WTC11 (cell line): ENCODE measurements around the gene DEPDC1B. TPM values are rescaled to one million over a fixed set of nuclear protein-coding genes. Genes with fewer than 3 reads are reported as not detected.

Experiments
- ATAC-seq: fragments of 200-7000 bp; cut with Tn5 transposase; 2 replicates; pipeline ENCODE4 v1.10.0; 2021; ENCODE audit warnings: mild to moderate bottlenecking, moderate library complexity
- CTCF ChIA-PET: fragments of 300-600 bp; sonication (Branson Sonifier 250); formaldehyde crosslinking; loops from one replicate; lab custom pipeline; 2021; ENCODE audit warnings: antibody characterized with exemption; lab: Charles Lee
- POLR2A ChIA-PET: fragments of 350-600 bp; sonication (Branson Sonifier 250); formaldehyde crosslinking; loops from one replicate; lab custom pipeline; 2021; ENCODE audit warnings: antibody characterized with exemption; lab: Charles Lee
- DNase-seq: peaks from one replicate; pipeline ENCODE4 v3.0.0; 2021; ENCODE audit warnings: low spot score
- H3K27ac Mint-ChIP-seq: 2 replicates; pipeline ENCODE4 v1.8.0; 2021; ENCODE audit warnings: mixed read lengths
- H3K27me3 Mint-ChIP-seq: 2 replicates; pipeline ENCODE4 v1.8.0; 2021; ENCODE audit warnings: low read depth, mild to moderate bottlenecking, moderate library complexity, mixed read lengths
- H3K36me3 Mint-ChIP-seq: 2 replicates; pipeline ENCODE4 v1.8.0; 2021; ENCODE audit warnings: mixed read lengths
- H3K4me1 Mint-ChIP-seq: 2 replicates; pipeline ENCODE4 v1.8.0; 2022; ENCODE audit warnings: mixed read lengths
- H3K4me3 Mint-ChIP-seq: 2 replicates; pipeline ENCODE4 v1.8.0; 2021; ENCODE audit warnings: mild to moderate bottlenecking, moderate library complexity, mixed read lengths
- H3K9me3 Mint-ChIP-seq: 2 replicates; pipeline ENCODE4 v1.8.0; 2021; ENCODE audit warnings: mixed read lengths
- AFF4 ChIP-seq: sonication (generic); formaldehyde crosslinking; IDR thresholded peaks from 2 replicates; pipeline ENCODE4 v1.8.1; 2023; ENCODE audit warnings: mild to moderate bottlenecking, missing genetic modification reagents, borderline replicate concordance
- CBFB ChIP-seq: sonication (generic); formaldehyde crosslinking; IDR thresholded peaks from 2 replicates; pipeline ENCODE4 v1.8.1; 2022; ENCODE audit warnings: mild to moderate bottlenecking, low read depth, missing genetic modification reagents
- CDX4 ChIP-seq: fragments of 250-450 bp; sonication (Bioruptor Pico); IDR thresholded peaks from 2 replicates; pipeline ENCODE4 v1.9.0; 2021; ENCODE audit warnings: moderate library complexity, mild to moderate bottlenecking, inconsistent platforms, borderline replicate concordance
- CREB1 ChIP-seq: sonication (generic); formaldehyde crosslinking; IDR thresholded peaks from 2 replicates; pipeline ENCODE4 v1.8.0; 2023; ENCODE audit warnings: mild to moderate bottlenecking, missing genetic modification reagents
- GABPB1 ChIP-seq: sonication (generic); formaldehyde crosslinking; IDR thresholded peaks from 2 replicates; pipeline ENCODE4 v1.8.1; 2023; ENCODE audit warnings: mild to moderate bottlenecking, missing genetic modification reagents
- HMGA2 ChIP-seq: fragments of 250-450 bp; sonication (Bioruptor Pico); IDR thresholded peaks from 2 replicates; pipeline ENCODE4 v1.4.0; 2021; ENCODE audit warnings: mild to moderate bottlenecking, moderate library complexity
- IRF2 ChIP-seq: sonication (generic); formaldehyde crosslinking; IDR thresholded peaks from 2 replicates; pipeline ENCODE4 v1.8.0; 2022; ENCODE audit warnings: low read depth, missing genetic modification reagents, borderline replicate concordance
- KAT7 ChIP-seq: sonication (generic); formaldehyde crosslinking; IDR thresholded peaks from 2 replicates; pipeline ENCODE4 v1.8.1; 2023; ENCODE audit warnings: missing genetic modification reagents, mild to moderate bottlenecking, borderline replicate concordance
- PRRX2 ChIP-seq: fragments of 250-450 bp; sonication (Bioruptor Pico); IDR thresholded peaks from 2 replicates; pipeline ENCODE4 v1.8.0; 2021; ENCODE audit warnings: mild to moderate bottlenecking
- RELA ChIP-seq: sonication (generic); formaldehyde crosslinking; IDR thresholded peaks from 2 replicates; pipeline ENCODE4 v1.8.1; 2022; ENCODE audit warnings: missing genetic modification reagents, mild to moderate bottlenecking, borderline replicate concordance
- SMAD3 ChIP-seq: sonication (generic); formaldehyde crosslinking; IDR thresholded peaks from 2 replicates; pipeline ENCODE4 v1.8.0; 2022; ENCODE audit warnings: missing genetic modification reagents, mild to moderate bottlenecking, borderline replicate concordance
- TP53 ChIP-seq: sonication (generic); formaldehyde crosslinking; IDR thresholded peaks from 2 replicates; pipeline ENCODE4 v1.8.1; 2023; ENCODE audit warnings: mild to moderate bottlenecking, missing genetic modification reagents
- ZNF396 ChIP-seq: fragments of 250-450 bp; sonication (Bioruptor Pico); IDR thresholded peaks from 2 replicates; pipeline ENCODE4 v1.8.0; 2021; ENCODE audit warnings: mild to moderate bottlenecking, moderate library complexity, borderline replicate concordance
- total RNA-seq: library from RNA; stranded (reverse); gene quantifications from 3 replicates; pipeline ENCODE4 v1.2.3, GENCODE V29; 2021
- TF ChIP-seq, protein P1 (sequence below): sonication (generic); formaldehyde crosslinking; IDR thresholded peaks from 2 replicates; pipeline ENCODE4 v1.8.1; 2022; ENCODE audit warnings: mild to moderate bottlenecking, missing genetic modification reagents, moderate library complexity, borderline replicate concordance
- TF ChIP-seq, protein P2 (sequence below): sonication (generic); formaldehyde crosslinking; IDR thresholded peaks from 2 replicates; pipeline ENCODE4 v1.8.0; 2023; ENCODE audit warnings: missing genetic modification reagents
- TF ChIP-seq, protein P3 (sequence below): sonication (generic); formaldehyde crosslinking; IDR thresholded peaks from 2 replicates; pipeline ENCODE4 v1.8.0; 2023; ENCODE audit warnings: mild to moderate bottlenecking, missing genetic modification reagents

Gene DEPDC1B
- total RNA-seq, 1 experiment from 2014 or later = 55.1 TPM

DNA sequence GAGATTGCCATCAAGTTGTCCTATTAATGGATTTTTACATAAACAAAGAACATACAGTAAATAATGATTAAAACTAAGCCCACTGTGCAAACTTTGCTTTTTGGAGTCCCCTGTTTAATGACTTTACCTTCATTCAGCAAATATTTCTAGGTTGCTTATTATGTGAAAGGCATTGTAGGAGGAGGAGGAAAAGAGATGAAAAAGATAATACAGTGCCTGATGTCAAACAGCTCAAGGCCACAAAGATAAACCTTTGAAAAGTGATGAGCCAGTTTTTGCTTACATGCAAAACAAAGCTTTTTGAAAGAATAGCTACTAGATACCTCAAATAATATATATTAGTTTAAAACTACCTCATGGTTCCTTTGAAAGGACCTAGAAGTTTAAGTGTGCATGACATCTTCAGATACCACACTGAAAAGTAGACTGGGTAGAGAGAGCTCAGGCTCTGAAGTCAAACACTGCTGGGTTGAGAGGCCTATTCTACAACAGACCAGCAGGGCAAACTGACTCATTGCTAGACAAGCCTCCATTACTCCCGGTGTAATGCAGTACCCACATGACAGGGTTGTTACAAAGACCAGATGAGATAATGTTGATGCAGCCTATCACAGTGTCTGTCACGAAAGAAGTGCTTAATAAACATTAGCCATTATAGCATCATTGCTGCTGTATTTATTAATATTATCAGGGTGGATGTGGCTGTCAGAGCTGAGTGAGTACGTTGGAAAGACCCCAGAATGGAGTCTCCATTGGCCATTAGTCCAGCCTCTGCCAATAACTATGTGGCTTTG lies 11.8 kb downstream of the DEPDC1B start:
- Mint-ChIP-seq H3K27me3 (no peaks in the 10 kb centered on the region), H3K27ac (no peak overlapping the region), H3K36me3 (peaks cover 34% of the 10 kb centered on the region), H3K4me1 (peaks cover 19% of the 10 kb centered on the region), H3K4me3 (no peak overlapping the region), H3K9me3 (0 out of 2 replicates have a peak, but pooled peaks cover 3% of the 10 kb centered on the region)
- CTCF ChIA-PET = interaction anchor here (0.6 to 1.8 kb wide), 13 partner anchors 8 to 372 kb away, joined by 3 to 18 read pairs (median 4); partner anchors contain the start of genes DEPDC1B and ELOVL7
- POLR2A ChIA-PET = interaction anchor here (1.5 kb wide), 1 partner anchor 12 kb away, joined by 6 read pairs; the partner anchor contains the start of gene DEPDC1B
- TF ChIP-seq HMGA2 (CRISPR knock-in tag) = no peak
- TF ChIP-seq ZNF396 (CRISPR knock-in tag) = no peak
- TF ChIP-seq AFF4 (CRISPR knock-in tag) = no peak
- no peak for TF ChIP-seq SMAD3
- no peak for TF ChIP-seq GABPB1 (CRISPR knock-in tag)
- TF ChIP-seq, protein P1, sequence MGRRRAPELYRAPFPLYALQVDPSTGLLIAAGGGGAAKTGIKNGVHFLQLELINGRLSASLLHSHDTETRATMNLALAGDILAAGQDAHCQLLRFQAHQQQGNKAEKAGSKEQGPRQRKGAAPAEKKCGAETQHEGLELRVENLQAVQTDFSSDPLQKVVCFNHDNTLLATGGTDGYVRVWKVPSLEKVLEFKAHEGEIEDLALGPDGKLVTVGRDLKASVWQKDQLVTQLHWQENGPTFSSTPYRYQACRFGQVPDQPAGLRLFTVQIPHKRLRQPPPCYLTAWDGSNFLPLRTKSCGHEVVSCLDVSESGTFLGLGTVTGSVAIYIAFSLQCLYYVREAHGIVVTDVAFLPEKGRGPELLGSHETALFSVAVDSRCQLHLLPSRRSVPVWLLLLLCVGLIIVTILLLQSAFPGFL (CRISPR knock-in tag) = no peak
- TF ChIP-seq TP53 (CRISPR knock-in tag) = no peak
- TF ChIP-seq, protein P2, sequence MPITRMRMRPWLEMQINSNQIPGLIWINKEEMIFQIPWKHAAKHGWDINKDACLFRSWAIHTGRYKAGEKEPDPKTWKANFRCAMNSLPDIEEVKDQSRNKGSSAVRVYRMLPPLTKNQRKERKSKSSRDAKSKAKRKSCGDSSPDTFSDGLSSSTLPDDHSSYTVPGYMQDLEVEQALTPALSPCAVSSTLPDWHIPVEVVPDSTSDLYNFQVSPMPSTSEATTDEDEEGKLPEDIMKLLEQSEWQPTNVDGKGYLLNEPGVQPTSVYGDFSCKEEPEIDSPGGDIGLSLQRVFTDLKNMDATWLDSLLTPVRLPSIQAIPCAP = no peak
- TF ChIP-seq CREB1 = no peak
- no peak for TF ChIP-seq RELA
- TF ChIP-seq CBFB = no peak
- no peak for TF ChIP-seq IRF2 (CRISPR knock-in tag)
- no peak for TF ChIP-seq KAT7
- TF ChIP-seq, protein P3, sequence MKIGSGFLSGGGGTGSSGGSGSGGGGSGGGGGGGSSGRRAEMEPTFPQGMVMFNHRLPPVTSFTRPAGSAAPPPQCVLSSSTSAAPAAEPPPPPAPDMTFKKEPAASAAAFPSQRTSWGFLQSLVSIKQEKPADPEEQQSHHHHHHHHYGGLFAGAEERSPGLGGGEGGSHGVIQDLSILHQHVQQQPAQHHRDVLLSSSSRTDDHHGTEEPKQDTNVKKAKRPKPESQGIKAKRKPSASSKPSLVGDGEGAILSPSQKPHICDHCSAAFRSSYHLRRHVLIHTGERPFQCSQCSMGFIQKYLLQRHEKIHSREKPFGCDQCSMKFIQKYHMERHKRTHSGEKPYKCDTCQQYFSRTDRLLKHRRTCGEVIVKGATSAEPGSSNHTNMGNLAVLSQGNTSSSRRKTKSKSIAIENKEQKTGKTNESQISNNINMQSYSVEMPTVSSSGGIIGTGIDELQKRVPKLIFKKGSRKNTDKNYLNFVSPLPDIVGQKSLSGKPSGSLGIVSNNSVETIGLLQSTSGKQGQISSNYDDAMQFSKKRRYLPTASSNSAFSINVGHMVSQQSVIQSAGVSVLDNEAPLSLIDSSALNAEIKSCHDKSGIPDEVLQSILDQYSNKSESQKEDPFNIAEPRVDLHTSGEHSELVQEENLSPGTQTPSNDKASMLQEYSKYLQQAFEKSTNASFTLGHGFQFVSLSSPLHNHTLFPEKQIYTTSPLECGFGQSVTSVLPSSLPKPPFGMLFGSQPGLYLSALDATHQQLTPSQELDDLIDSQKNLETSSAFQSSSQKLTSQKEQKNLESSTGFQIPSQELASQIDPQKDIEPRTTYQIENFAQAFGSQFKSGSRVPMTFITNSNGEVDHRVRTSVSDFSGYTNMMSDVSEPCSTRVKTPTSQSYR (CRISPR knock-in tag) = no peak
- no peak for TF ChIP-seq PRRX2
- TF ChIP-seq CDX4 (CRISPR knock-in tag) = no peak
- DNase-seq = no peak
- peak; percentile 99 for ATAC-seq
